Measurements from ENCODE around the gene ST6GALNAC4.
A peak's percentile ranks its signal among the peaks of the same experiment; 100 is the strongest.

ST6GALNAC4 gene

DNA sequence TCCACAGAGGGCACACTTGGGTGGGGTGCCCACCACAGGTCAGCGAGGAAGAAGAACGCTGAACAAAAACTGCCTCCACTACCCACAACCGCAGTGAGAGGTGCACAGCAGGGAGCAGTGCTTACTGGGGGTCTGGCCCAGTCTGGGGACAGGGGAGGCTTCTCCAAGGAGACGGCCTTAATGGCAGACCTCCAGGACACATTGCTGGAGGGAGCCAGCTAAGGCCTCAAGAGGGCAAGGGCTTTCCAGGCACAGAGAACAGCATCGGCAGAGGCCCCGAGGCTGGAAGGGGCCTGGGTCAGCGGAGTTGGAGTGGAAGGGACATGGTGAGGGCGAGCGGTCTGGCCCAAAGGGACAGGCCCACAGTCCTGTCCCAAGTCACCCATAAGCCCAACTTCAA lies 29.1 kb upstream of the ST6GALNAC4 start:
- DNase-seq = no peak

DNA sequence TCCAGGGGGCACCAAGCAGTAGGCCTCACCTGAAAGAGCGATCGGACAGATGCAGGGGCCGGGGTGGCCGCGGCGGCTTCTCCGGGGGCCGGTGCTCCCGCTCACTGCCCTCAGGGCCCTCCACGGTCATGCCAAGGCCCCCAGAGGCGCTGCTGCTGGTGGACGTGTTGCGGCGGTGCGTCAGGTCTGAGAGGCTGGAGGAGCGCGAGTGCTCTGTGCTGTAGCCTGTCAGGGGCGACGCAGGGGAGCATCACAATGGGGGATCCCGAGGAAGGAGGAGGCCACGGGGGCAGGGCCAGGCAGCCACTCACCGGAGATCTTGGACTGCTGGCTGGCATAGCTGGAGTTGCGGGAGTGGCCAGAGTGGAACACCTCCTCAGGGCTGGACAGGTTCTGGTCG lies 28.5 kb upstream of the ST6GALNAC4 start:
- DNase-seq = no peak

DNA sequence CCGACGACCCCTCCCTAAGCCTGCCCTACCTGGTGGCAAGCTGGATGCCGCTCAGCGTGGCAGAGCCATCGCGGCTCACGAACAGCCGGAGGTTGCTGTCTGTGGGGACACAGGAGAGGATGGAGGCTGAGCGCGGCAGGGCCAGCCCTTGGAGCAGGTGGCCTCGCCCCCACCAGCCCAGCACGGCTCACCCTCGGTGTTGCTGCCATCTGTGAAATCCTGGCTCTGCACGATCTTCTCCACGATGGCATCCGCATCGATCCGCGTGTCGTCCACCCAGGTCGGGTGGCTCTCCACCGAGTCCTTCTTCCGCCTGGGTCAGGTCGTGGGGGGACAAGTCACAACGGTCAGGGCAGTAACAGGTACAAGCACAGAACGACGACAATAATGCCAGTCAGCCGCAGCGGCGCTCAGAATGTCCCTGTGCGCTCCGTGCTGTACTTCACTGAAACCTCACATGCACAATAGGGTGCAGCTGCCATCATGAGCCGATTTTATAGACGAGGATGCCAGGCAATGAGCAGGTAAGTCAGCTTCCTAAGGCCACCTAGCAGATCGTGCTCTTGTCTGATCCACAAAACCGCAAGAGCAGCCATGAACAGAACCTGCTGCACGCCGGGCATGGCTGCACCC lies 27.9 kb upstream of the ST6GALNAC4 start:
- DNase-seq = no peak

DNA sequence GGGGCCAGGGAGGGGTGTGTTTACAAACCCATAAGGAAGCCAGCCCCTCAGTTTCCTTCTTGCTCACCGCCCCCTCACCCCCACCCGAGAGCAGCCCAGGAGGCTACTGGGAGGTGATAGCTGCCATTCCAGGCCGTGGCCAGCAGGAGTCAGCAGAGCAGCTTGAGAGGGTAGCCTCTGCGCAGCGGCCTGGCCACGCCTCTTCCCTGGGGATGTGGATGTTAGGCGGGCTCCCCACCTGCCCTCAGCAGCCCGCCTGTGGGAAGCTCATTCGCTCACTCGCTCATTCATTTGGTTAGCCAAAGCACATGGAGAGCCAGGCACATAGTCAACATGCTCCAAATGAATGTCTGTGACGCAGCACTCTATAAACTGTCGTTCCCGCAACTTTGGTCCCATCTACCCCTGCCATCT lies 26.9 kb upstream of the ST6GALNAC4 start:
- peak; percentile 79 for DNase-seq

DNA sequence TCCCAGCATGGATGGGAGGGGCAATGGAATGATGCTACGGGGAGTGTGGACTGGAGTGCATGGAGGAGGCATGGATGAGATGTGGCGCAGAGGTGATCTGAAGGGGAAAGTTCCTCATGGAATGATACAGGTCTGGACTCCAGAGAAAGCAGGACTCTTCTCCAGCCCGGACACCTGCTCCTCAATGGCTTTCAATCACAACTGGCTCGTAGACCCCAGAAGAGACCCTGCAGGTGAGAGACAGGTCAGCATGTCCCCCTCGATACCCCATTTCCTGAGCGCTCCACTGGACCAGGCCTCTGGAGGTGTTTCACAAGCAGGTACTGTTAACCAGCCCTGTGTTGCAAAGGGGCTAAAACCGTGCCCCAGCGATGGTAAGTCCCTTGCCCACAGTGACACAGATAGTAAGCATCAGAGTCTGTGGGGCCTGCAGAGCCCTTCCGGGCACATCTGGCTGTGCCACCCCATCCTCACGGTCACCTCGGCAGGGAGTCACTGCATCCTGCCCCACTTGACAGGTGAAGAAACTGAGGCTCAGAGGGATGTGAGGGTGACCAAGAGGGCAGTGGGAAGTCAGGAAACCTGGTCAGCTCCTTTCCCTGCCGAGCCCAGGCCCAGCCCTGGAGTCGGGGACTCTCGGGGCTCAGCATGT lies 26.3 kb upstream of the ST6GALNAC4 start:
- DNase-seq = no peak

DNA sequence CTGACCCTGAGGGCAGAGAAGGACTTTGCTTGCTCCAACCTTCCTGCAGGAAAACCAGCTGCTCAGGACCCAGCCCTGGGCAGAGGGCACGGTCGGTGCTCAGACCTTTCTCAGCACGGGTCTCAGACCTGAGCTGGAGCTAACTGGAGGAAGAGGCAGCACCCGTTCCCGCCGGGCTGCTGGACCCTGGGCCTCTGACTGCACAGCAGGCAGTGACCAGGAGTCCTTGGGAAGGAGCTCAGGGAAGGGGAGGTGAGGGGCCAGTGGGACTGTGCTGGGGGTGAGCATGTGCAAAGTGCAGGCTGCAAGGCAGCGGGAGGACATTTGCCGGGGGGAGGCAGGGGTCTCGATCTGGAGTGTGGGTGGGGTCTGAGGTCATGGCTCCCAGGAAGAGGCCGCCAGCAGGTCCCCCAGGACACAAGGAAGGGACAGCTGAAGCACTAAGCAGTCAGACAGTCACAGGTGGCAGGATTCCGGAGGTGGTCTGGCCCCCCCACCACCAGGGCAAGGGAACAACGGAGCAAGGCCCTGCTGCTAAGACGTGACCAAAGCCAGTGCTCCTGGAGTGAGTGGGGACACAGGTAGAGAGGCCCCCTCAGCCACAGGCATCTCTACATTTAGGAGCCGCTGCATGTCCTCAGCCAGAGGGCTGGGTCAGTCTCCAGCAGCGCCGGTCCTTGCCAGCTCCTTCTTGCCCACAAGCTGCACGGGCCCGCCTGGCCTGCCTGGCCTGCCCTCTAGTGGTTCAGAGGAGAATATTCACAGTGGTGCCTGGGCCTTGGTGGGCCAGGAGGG lies 25.6 kb upstream of the ST6GALNAC4 start:
- DNase-seq = peak; percentile 54 to 65

DNA sequence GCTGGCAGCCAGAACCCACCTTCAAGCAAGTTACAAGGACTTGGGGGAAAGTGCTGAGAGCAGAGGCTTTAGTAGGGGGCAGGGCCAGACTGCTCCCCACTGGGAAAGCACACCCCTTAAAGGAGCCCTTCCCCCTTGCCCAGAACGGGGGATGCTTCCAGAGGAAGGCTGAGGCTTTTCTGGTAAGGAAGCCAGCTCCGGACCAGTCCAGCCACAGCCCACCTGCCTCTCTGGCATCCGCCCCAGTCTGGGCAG lies 25.0 kb upstream of the ST6GALNAC4 start:
- DNase-seq = no peak

DNA sequence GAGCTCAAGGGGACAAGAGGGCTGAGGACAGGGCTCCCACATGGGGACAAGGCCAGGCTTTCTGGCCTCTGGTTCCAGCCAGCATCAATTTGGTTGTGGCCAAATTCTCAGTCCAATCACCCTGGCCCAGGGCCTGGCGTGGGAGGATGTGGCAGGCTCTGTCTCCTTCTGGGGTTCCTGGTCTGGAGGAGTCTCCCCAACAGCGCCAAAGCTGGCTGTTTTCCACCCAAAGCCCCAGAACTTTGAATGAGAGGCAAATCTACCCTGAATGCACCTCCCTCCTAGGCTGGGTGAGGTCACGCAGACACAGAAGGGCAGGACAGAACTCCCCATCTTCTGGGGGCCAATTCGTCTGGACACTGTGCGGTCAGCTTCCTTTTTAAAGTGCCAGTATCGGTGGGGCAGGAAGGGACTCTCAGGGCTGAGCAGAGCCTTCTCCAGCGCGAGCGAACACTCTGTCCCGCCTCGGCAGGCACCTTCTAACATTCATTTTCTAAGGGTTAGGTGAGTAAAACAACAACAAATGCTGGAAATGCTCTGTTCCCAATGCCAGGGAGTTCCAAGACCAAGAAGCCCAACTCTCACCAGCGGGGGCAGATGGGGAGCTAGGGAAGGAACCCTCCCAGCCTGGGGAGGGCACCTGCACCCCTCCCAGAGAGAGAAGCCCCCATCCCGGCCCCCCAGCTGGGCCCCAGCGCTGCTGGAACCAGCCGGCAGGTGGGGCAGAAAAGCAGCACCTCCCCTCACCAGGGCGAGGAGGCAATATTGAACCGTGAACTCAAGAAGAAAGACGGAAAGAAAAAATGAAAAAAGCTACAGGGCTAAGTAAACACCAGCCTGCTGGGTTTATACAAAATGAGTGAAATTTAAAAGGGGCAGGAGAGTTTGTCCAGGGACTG lies 24.5 kb upstream of the ST6GALNAC4 start:
- DNase-seq = no peak

DNA sequence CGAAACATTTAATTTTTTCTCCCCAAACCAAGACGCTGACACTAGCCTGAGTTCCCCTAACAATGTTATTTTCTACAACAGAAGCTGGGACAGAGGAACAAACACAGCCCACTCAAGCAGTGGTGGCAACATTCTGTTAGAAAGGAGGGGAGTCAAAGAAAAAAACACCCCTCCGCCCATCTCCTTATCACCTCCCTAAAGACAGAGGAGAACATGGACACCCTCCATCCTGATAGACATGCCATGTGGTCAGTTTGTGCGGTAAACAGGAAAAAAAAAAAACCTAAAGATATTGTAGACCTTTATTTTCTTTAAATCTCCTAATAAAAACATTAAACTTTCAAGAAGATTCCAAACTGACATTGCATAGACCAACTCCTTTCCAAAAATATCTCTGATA lies 23.8 kb upstream of the ST6GALNAC4 start:
- no peak for DNase-seq

DNA sequence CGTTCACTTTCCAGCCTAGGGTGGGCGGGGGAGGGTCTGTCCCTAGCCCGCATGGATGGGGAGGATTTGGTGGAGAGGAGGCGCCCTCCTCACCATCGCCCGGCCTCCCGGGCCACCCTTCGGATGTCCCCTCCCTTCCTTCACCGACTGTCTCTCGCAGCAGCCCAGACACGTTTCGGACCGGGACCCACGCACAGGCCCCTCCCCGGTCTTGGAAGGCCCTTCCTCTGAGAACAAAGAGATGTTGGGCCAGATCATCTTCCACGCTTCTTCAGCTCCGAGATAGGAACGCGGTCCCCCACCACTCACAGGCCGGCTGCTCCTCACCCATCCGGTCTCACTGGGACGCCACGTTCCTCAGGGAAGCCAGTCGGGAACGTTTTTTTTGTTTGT lies 21.5 kb upstream of the ST6GALNAC4 start:
- DNase-seq = no peak

DNA sequence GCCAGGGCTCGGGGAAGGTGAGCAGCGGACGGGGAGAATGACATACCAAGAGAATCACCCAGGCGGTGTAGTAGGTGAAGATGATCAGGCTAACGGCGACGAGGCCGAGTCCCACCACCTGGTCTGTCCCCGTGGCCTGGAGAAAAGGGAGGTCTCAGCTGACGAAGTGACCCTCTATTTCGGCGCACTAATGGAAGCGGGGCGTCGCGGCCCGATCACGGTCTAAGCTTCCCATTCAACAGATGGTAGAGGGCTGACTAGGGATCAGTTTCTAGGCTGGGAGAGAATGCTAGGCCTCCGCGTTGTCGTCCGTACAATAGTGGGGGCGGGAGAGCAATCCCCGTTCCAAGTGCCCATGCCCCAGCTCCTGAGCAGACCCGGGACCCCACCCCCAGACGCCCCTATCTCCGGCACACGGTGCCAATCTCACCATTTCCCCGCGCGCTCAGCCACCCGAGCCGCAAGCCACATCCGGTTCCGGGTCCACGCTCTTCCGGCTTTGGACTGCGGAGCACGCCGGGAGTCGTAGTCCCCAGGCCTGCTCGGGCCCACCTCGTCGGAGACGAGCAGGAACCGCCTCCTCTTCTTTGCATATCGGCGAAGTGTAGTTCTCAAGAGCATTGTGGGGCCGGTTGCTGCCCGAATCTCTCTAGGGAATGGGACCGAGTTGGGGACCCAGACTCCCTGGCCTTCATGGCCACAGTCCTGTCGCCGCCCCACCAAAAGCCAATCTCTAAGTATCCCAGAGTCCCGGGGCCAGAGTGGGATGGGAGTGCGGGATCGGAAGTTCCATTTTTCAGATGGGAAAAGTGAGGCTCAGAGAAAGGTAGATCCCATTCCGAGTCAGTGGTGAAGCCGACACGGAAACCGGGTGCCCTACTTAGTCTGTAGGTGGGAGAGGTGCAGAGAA lies 20.8 kb upstream of the ST6GALNAC4 start, which contains the start of gene DPM2:
Gene DPM2, minus strand, starts transcription at position 467 of the 910 bp plus-strand sequence. Its CDS starts 34 bp downstream, at position 433.
- DNase-seq = peak; percentile 87

DNA sequence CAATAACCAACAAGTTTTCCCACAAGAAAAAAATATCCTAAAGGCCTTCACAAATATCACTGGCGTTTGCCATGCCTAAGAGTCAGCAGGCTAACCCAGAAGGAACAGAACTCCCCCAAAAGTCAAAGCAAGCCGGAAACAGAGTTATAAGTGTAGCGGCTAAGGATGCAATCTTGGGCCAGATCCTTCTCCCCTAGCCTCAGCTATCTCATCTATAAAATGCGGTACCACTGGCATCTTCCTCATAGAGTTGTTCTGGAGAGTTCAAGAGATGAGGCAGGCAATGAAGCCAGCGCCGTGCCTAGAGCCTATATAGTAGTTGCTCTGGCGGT lies 20.2 kb upstream of the ST6GALNAC4 start:
- no peak for DNase-seq

DNA sequence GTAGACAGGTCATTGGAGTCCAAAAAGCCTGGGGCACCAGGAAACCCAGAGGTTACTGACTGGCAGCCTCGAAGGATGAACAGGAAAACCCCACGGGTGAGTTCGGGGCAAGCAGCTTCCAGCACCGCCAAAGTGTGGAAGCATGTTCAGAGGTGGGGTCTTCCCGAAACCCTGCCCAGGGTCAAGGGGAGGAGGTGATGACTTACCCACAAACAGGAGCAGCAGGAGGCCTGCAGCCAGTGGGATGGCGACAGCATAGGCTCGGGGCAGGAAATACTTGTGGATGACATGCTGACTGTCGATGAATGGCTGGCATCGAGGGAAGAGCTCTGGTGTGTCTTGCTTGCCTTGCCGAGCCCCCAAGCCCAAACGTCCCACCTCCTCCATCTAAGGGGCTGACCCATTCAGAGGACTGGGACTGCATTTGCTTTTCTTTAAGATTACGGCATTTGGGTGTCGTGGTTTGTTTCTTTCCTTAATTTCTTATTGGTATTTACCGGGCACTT lies 19.6 kb upstream of the ST6GALNAC4 start:
- DNase-seq = no peak

DNA sequence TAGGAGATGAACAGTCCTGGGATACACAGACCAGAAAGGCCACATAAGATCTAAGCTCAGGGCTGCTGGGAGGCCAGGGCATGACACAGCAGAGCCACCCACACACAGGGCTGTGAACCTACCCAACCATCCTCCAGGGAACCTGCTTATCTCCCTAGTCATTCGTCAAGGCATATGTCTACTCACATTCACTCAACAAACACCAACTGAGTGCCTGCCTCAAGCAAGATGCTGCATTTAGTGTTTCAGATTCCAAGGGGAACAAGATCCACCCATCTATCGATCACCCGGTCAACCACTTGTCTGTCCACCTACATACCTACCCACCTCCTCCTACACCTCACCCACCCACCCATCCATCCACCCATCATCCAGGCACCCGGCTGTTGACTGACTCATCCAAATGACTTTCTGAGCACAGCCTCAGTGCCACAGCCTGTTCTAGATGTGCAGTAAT lies 19.0 kb upstream of the ST6GALNAC4 start:
- no peak for DNase-seq

DNA sequence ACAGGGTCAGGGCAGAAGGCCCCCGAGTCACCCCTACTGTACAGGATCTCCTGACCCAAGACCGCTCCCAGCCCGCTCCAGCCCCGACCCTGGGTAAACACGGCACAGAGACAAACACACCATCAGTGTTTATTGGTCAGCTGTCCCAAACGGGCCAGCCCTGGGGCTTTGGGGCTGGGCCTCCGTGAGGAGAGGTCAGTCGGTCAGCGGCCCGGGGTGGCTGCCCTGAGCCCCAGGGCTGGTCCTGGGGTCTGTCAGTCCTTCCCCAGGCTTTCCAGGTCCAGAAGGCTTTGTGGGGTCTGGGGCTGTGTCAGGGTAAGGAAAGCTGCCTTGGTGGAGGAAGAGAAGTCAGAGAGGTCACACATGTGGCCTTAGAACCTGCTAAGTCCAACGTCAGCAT lies 18.1 kb upstream of the ST6GALNAC4 start:
- no peak for DNase-seq

DNA sequence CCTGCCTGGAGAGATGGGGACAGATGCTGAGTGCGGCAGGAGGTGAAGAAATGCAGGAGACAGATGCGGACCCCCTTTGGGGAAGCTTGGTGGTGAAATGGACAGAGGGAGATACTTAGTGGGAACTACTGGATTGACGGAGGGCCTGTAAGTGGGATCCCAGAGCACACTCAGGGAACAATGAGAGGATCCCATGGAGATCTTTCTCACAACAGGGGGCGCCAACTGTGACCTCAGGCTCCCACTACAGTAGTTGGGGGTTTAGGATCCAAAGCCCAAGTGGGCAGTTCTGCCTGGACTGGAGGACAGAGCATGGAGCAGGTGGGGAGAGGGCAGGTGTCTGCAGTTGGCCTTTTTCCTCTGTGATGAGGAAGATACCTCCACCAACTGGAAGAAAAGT lies 17.4 kb upstream of the ST6GALNAC4 start:
- DNase-seq = no peak

DNA sequence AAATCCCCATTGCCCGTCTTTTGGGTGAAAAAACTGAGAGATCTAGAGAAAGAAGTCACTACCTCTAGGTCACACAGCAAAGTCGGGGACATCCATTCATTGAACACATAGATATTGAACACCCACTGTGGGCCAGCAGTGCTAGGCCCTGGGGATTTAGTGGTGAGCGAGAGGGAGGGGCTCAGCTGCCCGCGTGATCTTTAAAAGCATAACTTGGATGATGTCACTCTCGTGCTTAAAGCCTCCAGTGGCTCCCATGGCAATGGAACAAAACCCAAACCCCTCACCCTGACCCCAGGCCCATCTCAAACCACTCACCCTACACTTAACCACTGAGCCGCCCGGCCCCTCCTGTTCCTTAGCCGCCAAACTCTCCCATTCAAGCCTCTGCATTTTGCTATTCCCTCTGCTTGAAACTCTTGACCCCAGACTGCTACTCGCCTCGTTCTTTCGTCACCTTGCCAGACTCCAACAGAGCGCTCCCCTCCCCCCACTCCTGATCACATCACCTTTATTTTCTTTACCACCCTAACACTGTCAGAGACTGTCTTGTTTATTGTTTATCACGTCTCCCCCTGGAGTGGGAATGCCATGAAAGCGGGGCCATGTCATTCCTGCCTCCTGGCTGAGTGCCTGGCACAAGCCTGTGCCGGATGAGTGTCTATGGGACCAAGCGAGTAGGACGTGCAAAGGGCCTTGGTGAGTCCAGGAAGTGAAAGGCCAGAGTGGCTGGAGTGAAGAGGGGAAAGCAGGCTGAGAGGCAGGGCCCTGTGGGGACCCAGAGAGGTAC lies 14.4 kb upstream of the ST6GALNAC4 start:
- peak; percentile 29 to 38 for DNase-seq

DNA sequence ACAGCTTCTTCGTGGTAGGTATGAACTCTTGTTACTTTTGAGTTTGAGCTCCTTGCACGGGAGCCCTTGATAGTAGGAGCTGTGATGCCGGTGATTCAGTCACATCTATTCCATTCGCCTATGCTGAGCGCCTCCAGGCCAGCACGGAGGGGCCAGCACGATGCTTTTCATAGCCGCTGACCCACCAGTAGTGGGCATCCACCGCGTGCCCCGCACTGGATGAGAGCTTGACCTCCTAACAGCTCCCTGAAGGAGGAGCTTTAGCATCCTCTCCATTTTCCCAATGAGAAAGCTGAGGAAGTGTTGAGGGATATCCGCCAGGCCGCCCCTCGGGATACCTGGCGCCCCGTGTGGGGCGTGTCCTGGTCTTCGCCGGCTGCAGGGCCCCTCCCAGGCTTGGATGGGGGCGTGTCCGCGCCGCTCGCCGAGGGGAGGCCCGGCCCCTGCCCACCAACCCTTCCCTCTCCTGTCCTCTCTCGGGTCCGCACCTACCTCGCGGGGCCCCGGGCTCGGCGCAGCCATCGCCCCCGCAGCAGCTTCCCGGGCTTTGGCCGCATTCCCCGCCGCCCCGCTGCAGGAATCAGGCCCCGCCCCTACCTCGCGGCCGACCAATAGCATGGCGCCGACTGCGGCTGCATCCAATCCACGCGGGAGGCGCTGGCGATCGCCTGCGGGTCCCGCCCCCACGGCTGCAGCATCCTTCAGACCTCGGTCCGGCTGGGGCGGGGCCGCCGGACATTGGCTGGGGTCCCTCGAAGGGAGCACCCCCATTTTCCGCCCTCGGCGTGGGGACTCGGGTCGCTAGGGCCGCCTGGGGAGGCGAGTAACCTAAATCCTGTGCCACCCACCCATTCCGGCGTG lies 13.6 kb upstream of the ST6GALNAC4 start, which contains the start of gene PIP5KL1:
Gene PIP5KL1, minus strand, starts transcription at position 547 of the 861 bp plus-strand sequence. Its CDS starts 25 bp downstream, at position 522.
- peak; percentile 63 to 74 for DNase-seq

DNA sequence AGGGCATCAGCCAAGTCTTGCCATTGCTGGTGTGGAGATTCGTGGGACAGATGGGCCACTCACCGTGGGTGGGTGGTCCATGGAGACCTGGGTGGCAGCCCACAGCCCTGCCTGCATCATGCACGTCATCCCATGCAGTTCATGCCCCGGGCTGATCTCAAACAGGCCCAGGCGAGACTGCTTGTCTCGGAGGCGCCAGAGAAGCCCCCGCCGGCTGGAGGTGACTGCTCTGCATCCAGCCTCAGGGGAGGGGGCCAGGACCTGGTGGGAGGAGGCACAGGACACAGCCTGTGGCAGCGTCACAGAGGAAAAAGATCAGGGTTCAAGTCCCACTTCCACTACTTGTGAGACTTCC lies 12.8 kb upstream of the ST6GALNAC4 start:
- DNase-seq = no peak

Data from CD4-positive, alpha-beta T cell treated with Interferon alpha-2 for 1 hour (primary cell).